H9 (cell line): Measurements from ENCODE around the gene USP17L27. TPM values are rescaled to one million over a fixed set of nuclear protein-coding genes. Genes with fewer than 3 reads are reported as not detected.
"Not testable (repeated sequence)": the region's sequence is repeated elsewhere in the genome, so short reads cannot be mapped to it uniquely, and the experiment has no call there.

Source experiments
- DNase-seq: peaks from one replicate; pipeline ENCODE4 v3.0.0-alpha.2; 2017
- H2AFZ ChIP-seq: one replicate; pipeline ENCODE4 v1.6.1; 2013; ENCODE audit warnings: mild to moderate bottlenecking, low read length, control low read depth, moderate library complexity
- H2AK5ac ChIP-seq: 2 replicates; pipeline ENCODE4 v1.6.1; 2013; ENCODE audit warnings: low read length, control low read depth, mixed read lengths; ENCODE audit not compliant: insufficient read length
- H2BK120ac ChIP-seq: one replicate; pipeline ENCODE4 v1.6.1; 2013; ENCODE audit warnings: low read depth, mild to moderate bottlenecking, low read length, control low read depth, inconsistent platforms; ENCODE audit not compliant: poor library complexity, severe bottlenecking
- H2BK12ac ChIP-seq: 2 replicates; pipeline ENCODE4 v1.6.1; 2013; ENCODE audit warnings: low read length, control low read depth, mixed read lengths, low read depth; ENCODE audit not compliant: insufficient read length
- H2BK15ac ChIP-seq: 2 replicates; pipeline ENCODE4 v1.6.1; 2013; ENCODE audit warnings: low read depth, low read length, control low read depth
- H2BK20ac ChIP-seq: one replicate; pipeline ENCODE4 v1.6.1; 2013; ENCODE audit warnings: low read depth, mild to moderate bottlenecking, low read length, control low read depth, inconsistent platforms; ENCODE audit not compliant: poor library complexity, severe bottlenecking
- H2BK5ac ChIP-seq: 2 replicates; pipeline ENCODE4 v1.6.1; 2013; ENCODE audit warnings: low read length, control low read depth, mixed read lengths; ENCODE audit not compliant: insufficient read length
- H3K14ac ChIP-seq: 2 replicates; pipeline ENCODE4 v1.6.1; 2013; ENCODE audit warnings: low read length, control low read depth; ENCODE audit not compliant: insufficient read depth
- H3K18ac ChIP-seq: 2 replicates; pipeline ENCODE4 v1.6.1; 2013; ENCODE audit warnings: low read depth, mild to moderate bottlenecking, mixed read lengths, low read length, control low read depth; ENCODE audit not compliant: insufficient read length
- H3K23ac ChIP-seq: 2 replicates; pipeline ENCODE4 v1.6.1; 2013; ENCODE audit warnings: low read length, control low read depth, mixed read lengths, low read depth; ENCODE audit not compliant: insufficient read length
- H3K23me2 ChIP-seq: 2 replicates; pipeline ENCODE4 v1.6.1; 2013; ENCODE audit warnings: low read depth, mild to moderate bottlenecking, mixed read lengths, low read length, control low read depth; ENCODE audit not compliant: insufficient read length, poor library complexity, severe bottlenecking
- H3K27ac ChIP-seq: 2 replicates; pipeline ENCODE4 v1.5.1; 2013; ENCODE audit warnings: low read length, control low read depth, mixed read lengths, low read depth; ENCODE audit not compliant: insufficient read length
- H3K27me3 ChIP-seq: 2 replicates; pipeline ENCODE4 v1.6.1; 2013; ENCODE audit warnings: low read length, control low read depth, inconsistent platforms; ENCODE audit not compliant: insufficient read depth
- H3K4ac ChIP-seq: 2 replicates; pipeline ENCODE4 v1.6.1; 2013; ENCODE audit warnings: low read depth, mild to moderate bottlenecking, control low read depth, inconsistent platforms, low read length, moderate library complexity
- H3K4me1 ChIP-seq: 2 replicates; pipeline ENCODE4 v1.6.1; 2013; ENCODE audit warnings: low read length, control low read depth, inconsistent platforms; ENCODE audit not compliant: insufficient read depth
- H3K4me2 ChIP-seq: 2 replicates; pipeline ENCODE4 v1.6.1; 2013; ENCODE audit warnings: low read length, control low read depth, mixed read lengths; ENCODE audit not compliant: insufficient read length, insufficient read depth
- H3K56ac ChIP-seq: 2 replicates; pipeline ENCODE4 v1.6.1; 2013; ENCODE audit warnings: low read depth, mild to moderate bottlenecking, mixed read lengths, low read length, control low read depth; ENCODE audit not compliant: insufficient read length
- H3K79me1 ChIP-seq: 2 replicates; pipeline ENCODE4 v1.6.1; 2013; ENCODE audit warnings: low read depth, mild to moderate bottlenecking, moderate library complexity, low read length, control low read depth, inconsistent platforms; ENCODE audit not compliant: insufficient read depth, poor library complexity, severe bottlenecking
- H3K79me2 ChIP-seq: 2 replicates; pipeline ENCODE4 v1.6.1; 2013; ENCODE audit warnings: low read length, control low read depth, inconsistent platforms; ENCODE audit not compliant: insufficient read depth
- H3K9ac ChIP-seq: 2 replicates; pipeline ENCODE4 v1.6.1; 2013; ENCODE audit warnings: low read length, control low read depth, mixed read lengths; ENCODE audit not compliant: insufficient read length; ENCODE audit errors: extremely low read depth
- H3K9me3 ChIP-seq: one replicate; pipeline ENCODE4 v1.6.1; 2013; ENCODE audit warnings: low read depth, low read length, inconsistent platforms; ENCODE audit not compliant: control insufficient read depth
- H3T11ph ChIP-seq: one replicate; pipeline ENCODE4 v1.6.1; 2013; ENCODE audit warnings: mild to moderate bottlenecking, low read length, control low read depth, inconsistent platforms
- H4K20me1 ChIP-seq: one replicate; pipeline ENCODE4 v1.6.1; 2013; ENCODE audit not compliant: control insufficient read depth, insufficient read length, insufficient read depth
- H4K5ac ChIP-seq: 2 replicates; pipeline ENCODE4 v1.6.1; 2013; ENCODE audit warnings: low read depth, mild to moderate bottlenecking, mixed read lengths, low read length, control low read depth; ENCODE audit not compliant: insufficient read length
- H4K8ac ChIP-seq: replicated peaks from 2 replicates; pipeline ENCODE4 v1.6.1; 2013; ENCODE audit warnings: low read length, control low read depth, mixed read lengths, low read depth; ENCODE audit not compliant: insufficient read length
- H4K91ac ChIP-seq: 2 replicates; pipeline ENCODE4 v1.6.1; 2013; ENCODE audit warnings: low read depth, mild to moderate bottlenecking, moderate library complexity, mixed read lengths, low read length, control low read depth; ENCODE audit not compliant: insufficient read length
- H3K27ac Mint-ChIP-seq, 3 experiments: 2 replicates in 2 of 3; 3 replicates in 1 of 3; pipeline ENCODE4 v1.8.0; 2020 to 2021; ENCODE audit warnings: mixed read lengths in 3 of 3, mild to moderate bottlenecking in 1 of 3, moderate library complexity in 1 of 3
- H3K27me3 Mint-ChIP-seq: 2 replicates; pipeline ENCODE4 v1.8.0; 2021; ENCODE audit warnings: low read depth, mild to moderate bottlenecking, moderate library complexity, mixed read lengths
- H3K36me3 Mint-ChIP-seq, 3 experiments: 2 replicates in 2 of 3; 3 replicates in 1 of 3; pipeline ENCODE4 v1.8.0; 2020 to 2021; ENCODE audit warnings: low read depth in 3 of 3, mixed read lengths in 3 of 3; ENCODE audit not compliant: insufficient read depth in 1 of 3
- H3K4me1 Mint-ChIP-seq, 2 experiments: 2 replicates each; pipeline ENCODE4 v1.8.0; 2020; ENCODE audit warnings: mixed read lengths in 2 of 2
- H3K4me3 Mint-ChIP-seq, 2 experiments: 2 replicates in 1 of 2; 3 replicates in 1 of 2; pipeline ENCODE4 v1.8.0; 2020 to 2021; ENCODE audit warnings: mild to moderate bottlenecking in 2 of 2, mixed read lengths in 2 of 2, moderate library complexity in 1 of 2
- H3K9me3 Mint-ChIP-seq, 2 experiments: 2 replicates in 1 of 2; 3 replicates in 1 of 2; pipeline ENCODE4 v1.8.0; 2020; ENCODE audit warnings: mild to moderate bottlenecking in 2 of 2, mixed read lengths in 2 of 2, moderate library complexity in 1 of 2
- WGBS: extraction: QIAGEN DNeasy Blood & Tissue Kit; methylation state at CpG from one replicate; pipeline ENCODE4 v1.1.7; 2013; ENCODE audit warnings: missing lambda C conversion rate, low lambda C conversion rate, mixed read lengths; ENCODE audit not compliant: insufficient read length; ENCODE audit errors: extremely low coverage; 5-methylcytosine and 5-hydroxymethylcytosine counted together
- total RNA-seq: library from RNA; stranded (reverse); gene quantifications from 2 replicates; pipeline ENCODE4 v1.2.1, GENCODE V29; 2021
- TF ChIP-seq, protein P1 (sequence below): fragments of 200-600 bp; sonication (generic); conservative IDR thresholded peaks from 3 replicates; pipeline ENCODE4 v1.8.0; 2021; ENCODE audit warnings: antibody characterized with exemption, mild to moderate bottlenecking

USP17L27 gene
- total RNA-seq, 1 experiment from 2014 or later: not detected

DNA sequence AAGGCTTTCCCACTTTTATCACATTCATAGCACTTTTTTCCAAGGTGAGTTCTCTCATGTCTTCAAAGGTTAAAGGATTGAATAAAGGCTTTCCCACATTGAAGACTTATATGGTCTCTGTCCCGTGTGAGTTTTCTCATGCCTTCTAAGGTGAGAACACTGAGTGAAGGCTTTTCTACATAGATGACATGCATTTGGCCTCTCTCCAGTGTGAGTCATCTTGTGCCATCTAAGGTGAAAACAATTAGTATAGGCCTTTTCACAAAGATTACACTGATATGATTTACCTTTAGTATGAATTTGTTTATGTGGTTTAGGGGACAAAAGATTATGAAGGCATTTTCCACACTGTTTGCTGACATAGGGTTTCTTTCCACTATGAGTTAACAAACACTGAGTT lies 40.2 kb downstream of the USP17L27 start:
- Histone ChIP-seq H2BK5ac (no peak overlapping the region), H3K79me1 (no peaks in the 10 kb centered on the region), H2AK5ac (no peak overlapping the region), H3K4me1 (no peaks in the 10 kb centered on the region), H4K91ac (no peak overlapping the region), H2BK20ac (no peak overlapping the region), H3K56ac (no peak overlapping the region), H3K18ac (no peak overlapping the region), H3K4ac (no peak overlapping the region), H4K5ac (no peak overlapping the region), H3T11ph (no peak overlapping the region), H3K23me2 (no peaks in the 10 kb centered on the region), H2BK15ac (no peak overlapping the region), H3K9ac (no peak overlapping the region), H3K23ac (no peak overlapping the region), H3K9me3 (no peaks in the 10 kb centered on the region), H2BK12ac (no peak overlapping the region), H3K4me2 (no peak overlapping the region), H2BK120ac (no peak overlapping the region), H4K8ac (no peak overlapping the region), H4K20me1 (no peaks in the 10 kb centered on the region), H3K14ac (no peak overlapping the region), H3K27me3 (no peaks in the 10 kb centered on the region), H3K79me2 (no peaks in the 10 kb centered on the region), H3K27ac (no peak overlapping the region), H2AFZ (no peak overlapping the region)
- no CpG with 5 or more reads among the region's 1 CpG for WGBS
- TF ChIP-seq, protein P1, sequence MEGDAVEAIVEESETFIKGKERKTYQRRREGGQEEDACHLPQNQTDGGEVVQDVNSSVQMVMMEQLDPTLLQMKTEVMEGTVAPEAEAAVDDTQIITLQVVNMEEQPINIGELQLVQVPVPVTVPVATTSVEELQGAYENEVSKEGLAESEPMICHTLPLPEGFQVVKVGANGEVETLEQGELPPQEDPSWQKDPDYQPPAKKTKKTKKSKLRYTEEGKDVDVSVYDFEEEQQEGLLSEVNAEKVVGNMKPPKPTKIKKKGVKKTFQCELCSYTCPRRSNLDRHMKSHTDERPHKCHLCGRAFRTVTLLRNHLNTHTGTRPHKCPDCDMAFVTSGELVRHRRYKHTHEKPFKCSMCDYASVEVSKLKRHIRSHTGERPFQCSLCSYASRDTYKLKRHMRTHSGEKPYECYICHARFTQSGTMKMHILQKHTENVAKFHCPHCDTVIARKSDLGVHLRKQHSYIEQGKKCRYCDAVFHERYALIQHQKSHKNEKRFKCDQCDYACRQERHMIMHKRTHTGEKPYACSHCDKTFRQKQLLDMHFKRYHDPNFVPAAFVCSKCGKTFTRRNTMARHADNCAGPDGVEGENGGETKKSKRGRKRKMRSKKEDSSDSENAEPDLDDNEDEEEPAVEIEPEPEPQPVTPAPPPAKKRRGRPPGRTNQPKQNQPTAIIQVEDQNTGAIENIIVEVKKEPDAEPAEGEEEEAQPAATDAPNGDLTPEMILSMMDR: no peak
- Mint-ChIP-seq H3K27ac (no peak overlapping the region), H3K4me1 (no peaks in the 10 kb centered on the region), H3K36me3 (no peaks in the 10 kb centered on the region; a peak in 1 of 7 replicates), H3K27me3 (no peaks in the 10 kb centered on the region; the same call in none of the 2 replicates), H3K4me3 (no peak overlapping the region), H3K9me3 (peaks cover 18 to 39% of the 10 kb centered on the region in 2 experiments)
- DNase-seq: no peak

DNA sequence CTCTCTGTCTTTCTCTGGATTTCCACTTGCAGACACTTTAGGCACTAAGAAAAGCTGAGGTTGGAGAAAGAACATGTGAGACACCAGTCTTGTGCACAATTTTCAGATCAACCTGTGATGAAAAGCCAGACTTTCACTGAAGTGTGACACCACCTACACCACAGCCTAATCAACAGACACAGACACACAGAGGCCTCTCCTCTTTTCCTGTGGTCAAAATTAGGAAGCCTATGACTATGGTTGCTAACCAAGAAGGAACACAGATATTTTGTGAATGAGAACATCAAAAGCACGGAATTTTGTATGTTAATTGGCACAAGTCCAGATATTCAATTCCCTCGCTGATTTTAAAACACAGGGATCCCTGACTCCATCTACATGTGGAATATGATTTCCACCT lies 45.1 kb downstream of the USP17L27 start:
- H3K36me3 Mint-ChIP-seq, H2BK12ac ChIP-seq, H3K9me3 ChIP-seq, H4K91ac ChIP-seq, H3K27ac ChIP-seq, H3K4me3 Mint-ChIP-seq, H2BK15ac ChIP-seq, H2AFZ ChIP-seq, H2BK20ac ChIP-seq, H3T11ph ChIP-seq, H3K9ac ChIP-seq, H2BK5ac ChIP-seq, H3K18ac ChIP-seq, H4K5ac ChIP-seq, H3K4me1 ChIP-seq, H3K79me1 ChIP-seq, H3K23me2 ChIP-seq, H3K4ac ChIP-seq, H2BK120ac ChIP-seq, H3K27ac Mint-ChIP-seq, H3K14ac ChIP-seq, H3K23ac ChIP-seq, H4K8ac ChIP-seq, H3K79me2 ChIP-seq, H3K4me2 ChIP-seq, H3K27me3 Mint-ChIP-seq, H3K56ac ChIP-seq, H4K20me1 ChIP-seq, DNase-seq, H3K4me1 Mint-ChIP-seq, H2AK5ac ChIP-seq, H3K27me3 ChIP-seq: not testable (repeated sequence)
- H3K9me3 Mint-ChIP-seq: peaks cover 7 to 39% of the 10 kb centered on the region in 2 experiments
- no CpG with 5 or more reads among the region's 2 CpGs for WGBS
